Liver (tissue), 9 donors: ENCODE measurements around the gene TMEM129. TPM values are rescaled to one million over a fixed set of nuclear protein-coding genes. Genes with fewer than 3 reads are reported as not detected.

Source experiments
- DNase-seq: peaks from one replicate; pipeline ENCODE4 v3.0.0-alpha.2; 2017; ENCODE audit warnings: low spot score
- H3K27ac ChIP-seq, 2 donors: one replicate each; pipeline ENCODE4 v1.7.0; 2013; ENCODE audit warnings: inconsistent platforms in 2 of 2, low read length in 2 of 2, control low read depth in 1 of 2, low read depth in 1 of 2, mild to moderate bottlenecking in 1 of 2
- H3K27me3 ChIP-seq, 4 donors: one replicate each; pipeline versions ENCODE4 v1.6.1 to v1.7.0; 2013; ENCODE audit warnings: low read length in 3 of 4, inconsistent platforms in 1 of 4, mild to moderate bottlenecking in 1 of 4, moderate library complexity in 1 of 4; ENCODE audit not compliant: control insufficient read depth in 4 of 4, insufficient read depth in 4 of 4
- H3K36me3 ChIP-seq, 4 donors: one replicate each; pipeline versions ENCODE4 v1.6.1 to v1.7.0; 2013; ENCODE audit warnings: low read length in 3 of 4, mild to moderate bottlenecking in 3 of 4, low read depth in 1 of 4, moderate library complexity in 1 of 4; ENCODE audit not compliant: control insufficient read depth in 4 of 4, insufficient read depth in 3 of 4
- H3K4me1 ChIP-seq, 4 donors: one replicate each; pipeline versions ENCODE4 v1.6.1 to v1.7.0; 2013; ENCODE audit warnings: low read length in 3 of 4, mild to moderate bottlenecking in 3 of 4, moderate library complexity in 1 of 4; ENCODE audit not compliant: control insufficient read depth in 4 of 4, insufficient read depth in 4 of 4
- H3K4me3 ChIP-seq, 3 donors: one replicate each; pipeline versions ENCODE4 v1.6.1 to v1.7.0; 2013; ENCODE audit warnings: low read length in 3 of 3, control low read depth in 1 of 3, low read depth in 1 of 3, mild to moderate bottlenecking in 1 of 3
- H3K9ac ChIP-seq, 2 donors: one replicate each; pipeline ENCODE4 v1.7.0; 2013; ENCODE audit warnings: low read length in 2 of 2, mild to moderate bottlenecking in 2 of 2, moderate library complexity in 2 of 2, control low read depth in 1 of 2, low read depth in 1 of 2
- H3K9me3 ChIP-seq, 4 donors: one replicate each; pipeline versions ENCODE4 v1.6.1 to v1.7.0; 2013; ENCODE audit warnings: low read length in 3 of 4; ENCODE audit not compliant: control insufficient read depth in 4 of 4
- FOXA1 ChIP-seq: IDR thresholded peaks from 2 replicates; pipeline ENCODE4 v1.6.1; 2016; ENCODE audit warnings: antibody characterized with exemption
- HNF4A ChIP-seq, 2 donors: conservative IDR thresholded peaks; 2 replicates each; pipeline ENCODE4 v1.6.1; 2016; ENCODE audit warnings: antibody characterized with exemption in 2 of 2, mild to moderate bottlenecking in 2 of 2
- NR2F2 ChIP-seq: IDR thresholded peaks from 2 replicates; pipeline ENCODE4 v1.6.1; 2016; ENCODE audit warnings: antibody characterized with exemption
- SP1 ChIP-seq: IDR thresholded peaks from 2 replicates; pipeline ENCODE4 v1.6.1; 2018; ENCODE audit warnings: antibody characterized with exemption, mild to moderate bottlenecking
- WGBS: extraction: QIAGEN DNeasy Blood & Tissue Kit; methylation state at CpG from one replicate; pipeline ENCODE4 v1.1.7; 2013; 5-methylcytosine and 5-hydroxymethylcytosine counted together
- polyA plus RNA-seq, 2 donors: library from polyadenylated mRNA; stranded (reverse) in 1 of 2; unstranded in 1 of 2; fragments of 200-250 nt in 1 of 2; fragments of >200 nt in 1 of 2; fragmentation: Nextera tagmentation in 1 of 2; extraction: Ambion mirVana in 1 of 2; gene quantifications; one replicate each; pipeline versions ENCODE4 v1.2.1 to v1.2.3, GENCODE V29; 2013 to 2015
- total RNA-seq, 2 donors: library from RNA; depleted of rRNA; stranded (reverse); fragments of >200 nt; gene quantifications; one replicate each; pipeline ENCODE4 v1.2.3, GENCODE V29; 2014
- TF ChIP-seq, protein P1 (sequence below): IDR thresholded peaks from 2 replicates; pipeline ENCODE4 v1.6.1; 2016; ENCODE audit warnings: antibody characterized with exemption
- TF ChIP-seq, protein P2 (sequence below): IDR thresholded peaks from 2 replicates; pipeline ENCODE4 v1.6.1; 2016; ENCODE audit warnings: antibody characterized with exemption, mild to moderate bottlenecking
- TF ChIP-seq, protein P3 (sequence below): IDR thresholded peaks from 2 replicates; pipeline ENCODE4 v1.6.1; 2016; ENCODE audit warnings: antibody characterized with exemption
- TF ChIP-seq, protein P4 (sequence below): fragments of 150-350 bp; IDR thresholded peaks from 2 replicates; pipeline ENCODE4 v1.5.1; 2017; ENCODE audit warnings: improper control_type of control experiment, low read depth, low read length; ENCODE audit not compliant: missing input control
- donor health status: healthy.
- donor health status: healthy.
- donor health status: healthy.
- donor health status: healthy.
- donor health status: healthy.

TMEM129 gene
- total and polyA plus RNA-seq, 4 donors = 12.2 to 37.0 (median 21.8) TPM

DNA sequence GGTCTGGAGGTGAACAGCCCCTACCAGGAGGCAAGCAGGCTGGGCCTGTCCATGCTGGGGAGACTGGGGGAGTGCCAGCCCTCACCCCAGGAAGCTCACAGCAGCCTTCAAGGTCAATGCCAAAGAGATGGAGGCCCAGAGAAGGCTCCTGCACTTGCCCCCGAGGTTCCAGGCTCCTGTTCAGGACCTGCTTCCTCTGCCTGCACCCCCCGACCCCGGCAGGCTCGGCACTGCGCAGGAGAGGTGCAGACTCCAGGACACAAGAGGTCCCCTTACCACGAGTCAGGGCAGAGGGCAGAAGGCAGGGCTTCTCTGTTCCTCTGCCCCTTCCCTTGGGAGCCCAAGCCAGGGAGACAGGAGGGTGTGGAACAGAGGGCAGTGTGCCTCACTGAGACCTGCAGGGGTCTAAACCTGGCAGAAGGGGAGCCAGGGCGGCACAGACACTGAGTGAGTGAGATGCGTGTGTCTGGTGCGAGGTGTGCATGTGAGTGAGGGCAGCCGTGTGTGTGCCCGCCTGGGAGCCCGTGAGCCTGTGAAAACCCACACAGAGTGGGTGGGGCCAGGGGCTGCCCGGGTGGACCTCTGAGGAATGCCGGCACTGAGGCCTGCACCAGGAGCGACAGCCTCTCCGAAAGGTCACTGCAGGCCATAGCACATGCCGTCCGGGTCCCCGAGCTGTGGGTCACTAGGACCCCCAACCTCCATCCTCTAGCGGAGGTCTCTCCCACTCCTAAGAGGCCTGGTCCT, 41.3 kb upstream of the TMEM129 start:
- no peaks in the 10 kb centered on the region for H3K36me3 ChIP-seq
- WGBS = 82% methylated on average over 20 of the region's 20 CpGs
- H3K27ac ChIP-seq = no peak overlapping the region
- H3K4me3 ChIP-seq = no peak overlapping the region
- H3K9ac ChIP-seq = no peak overlapping the region
- DNase-seq = no peak
- TF ChIP-seq NR2F2 (no peak), HNF4A (conservative IDR thresholded peaks at IDR 0.05) (no peak), FOXA1 (no peak)
- TF ChIP-seq, protein P1, sequence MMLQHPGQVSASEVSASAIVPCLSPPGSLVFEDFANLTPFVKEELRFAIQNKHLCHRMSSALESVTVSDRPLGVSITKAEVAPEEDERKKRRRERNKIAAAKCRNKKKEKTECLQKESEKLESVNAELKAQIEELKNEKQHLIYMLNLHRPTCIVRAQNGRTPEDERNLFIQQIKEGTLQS = no peak
- TF ChIP-seq, protein P2, sequence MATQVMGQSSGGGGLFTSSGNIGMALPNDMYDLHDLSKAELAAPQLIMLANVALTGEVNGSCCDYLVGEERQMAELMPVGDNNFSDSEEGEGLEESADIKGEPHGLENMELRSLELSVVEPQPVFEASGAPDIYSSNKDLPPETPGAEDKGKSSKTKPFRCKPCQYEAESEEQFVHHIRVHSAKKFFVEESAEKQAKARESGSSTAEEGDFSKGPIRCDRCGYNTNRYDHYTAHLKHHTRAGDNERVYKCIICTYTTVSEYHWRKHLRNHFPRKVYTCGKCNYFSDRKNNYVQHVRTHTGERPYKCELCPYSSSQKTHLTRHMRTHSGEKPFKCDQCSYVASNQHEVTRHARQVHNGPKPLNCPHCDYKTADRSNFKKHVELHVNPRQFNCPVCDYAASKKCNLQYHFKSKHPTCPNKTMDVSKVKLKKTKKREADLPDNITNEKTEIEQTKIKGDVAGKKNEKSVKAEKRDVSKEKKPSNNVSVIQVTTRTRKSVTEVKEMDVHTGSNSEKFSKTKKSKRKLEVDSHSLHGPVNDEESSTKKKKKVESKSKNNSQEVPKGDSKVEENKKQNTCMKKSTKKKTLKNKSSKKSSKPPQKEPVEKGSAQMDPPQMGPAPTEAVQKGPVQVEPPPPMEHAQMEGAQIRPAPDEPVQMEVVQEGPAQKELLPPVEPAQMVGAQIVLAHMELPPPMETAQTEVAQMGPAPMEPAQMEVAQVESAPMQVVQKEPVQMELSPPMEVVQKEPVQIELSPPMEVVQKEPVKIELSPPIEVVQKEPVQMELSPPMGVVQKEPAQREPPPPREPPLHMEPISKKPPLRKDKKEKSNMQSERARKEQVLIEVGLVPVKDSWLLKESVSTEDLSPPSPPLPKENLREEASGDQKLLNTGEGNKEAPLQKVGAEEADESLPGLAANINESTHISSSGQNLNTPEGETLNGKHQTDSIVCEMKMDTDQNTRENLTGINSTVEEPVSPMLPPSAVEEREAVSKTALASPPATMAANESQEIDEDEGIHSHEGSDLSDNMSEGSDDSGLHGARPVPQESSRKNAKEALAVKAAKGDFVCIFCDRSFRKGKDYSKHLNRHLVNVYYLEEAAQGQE = no peak
- TF ChIP-seq, protein P3, sequence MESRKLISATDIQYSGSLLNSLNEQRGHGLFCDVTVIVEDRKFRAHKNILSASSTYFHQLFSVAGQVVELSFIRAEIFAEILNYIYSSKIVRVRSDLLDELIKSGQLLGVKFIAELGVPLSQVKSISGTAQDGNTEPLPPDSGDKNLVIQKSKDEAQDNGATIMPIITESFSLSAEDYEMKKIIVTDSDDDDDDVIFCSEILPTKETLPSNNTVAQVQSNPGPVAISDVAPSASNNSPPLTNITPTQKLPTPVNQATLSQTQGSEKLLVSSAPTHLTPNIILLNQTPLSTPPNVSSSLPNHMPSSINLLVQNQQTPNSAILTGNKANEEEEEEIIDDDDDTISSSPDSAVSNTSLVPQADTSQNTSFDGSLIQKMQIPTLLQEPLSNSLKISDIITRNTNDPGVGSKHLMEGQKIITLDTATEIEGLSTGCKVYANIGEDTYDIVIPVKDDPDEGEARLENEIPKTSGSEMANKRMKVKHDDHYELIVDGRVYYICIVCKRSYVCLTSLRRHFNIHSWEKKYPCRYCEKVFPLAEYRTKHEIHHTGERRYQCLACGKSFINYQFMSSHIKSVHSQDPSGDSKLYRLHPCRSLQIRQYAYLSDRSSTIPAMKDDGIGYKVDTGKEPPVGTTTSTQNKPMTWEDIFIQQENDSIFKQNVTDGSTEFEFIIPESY = no peak
- no peaks in the 10 kb centered on the region for H3K9me3 ChIP-seq
- peaks cover 0 to 5% (median 2%) of the 10 kb centered on the region in 4 donors for H3K4me1 ChIP-seq
- H3K27me3 ChIP-seq = no peaks in the 10 kb centered on the region

DNA sequence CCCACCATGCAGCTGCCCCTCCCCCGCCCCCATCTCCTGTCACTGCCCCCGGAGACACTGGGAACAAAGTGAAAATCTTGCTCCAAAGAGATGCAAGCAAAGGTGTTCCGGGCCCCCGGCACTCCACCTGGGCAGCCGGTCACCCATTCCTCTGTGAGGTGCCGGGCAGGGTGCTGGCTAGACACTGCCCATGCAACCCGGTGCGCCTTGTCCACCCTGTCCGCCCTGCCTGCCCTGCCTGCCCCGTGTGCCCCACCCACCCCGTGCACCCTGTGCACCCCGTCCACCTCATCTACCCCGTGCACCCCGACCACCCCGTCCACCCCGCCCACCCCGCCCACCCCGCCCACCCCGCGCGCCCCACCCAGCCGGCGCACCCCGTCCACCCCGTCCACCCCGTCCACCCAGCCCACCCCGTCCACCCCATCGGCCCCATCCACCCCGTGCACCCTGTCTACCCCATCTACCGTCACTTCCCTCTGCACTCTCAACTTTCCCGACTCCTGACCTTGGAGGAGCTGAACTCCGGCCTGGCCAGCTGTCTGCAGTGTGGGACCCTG, 40.1 kb upstream of the TMEM129 start:
- Histone ChIP-seq H3K9me3 (no peaks in the 10 kb centered on the region), H3K27me3 (no peaks in the 10 kb centered on the region), H3K4me3 (no peak overlapping the region), H3K27ac (no peak overlapping the region), H3K4me1 (peaks cover 0 to 5% (median 2%) of the 10 kb centered on the region in 4 donors), H3K36me3 (no peaks in the 10 kb centered on the region), H3K9ac (no peak overlapping the region)
- 74% methylated on average over 32 of the region's 32 CpGs for WGBS
- TF ChIP-seq, protein P4, sequence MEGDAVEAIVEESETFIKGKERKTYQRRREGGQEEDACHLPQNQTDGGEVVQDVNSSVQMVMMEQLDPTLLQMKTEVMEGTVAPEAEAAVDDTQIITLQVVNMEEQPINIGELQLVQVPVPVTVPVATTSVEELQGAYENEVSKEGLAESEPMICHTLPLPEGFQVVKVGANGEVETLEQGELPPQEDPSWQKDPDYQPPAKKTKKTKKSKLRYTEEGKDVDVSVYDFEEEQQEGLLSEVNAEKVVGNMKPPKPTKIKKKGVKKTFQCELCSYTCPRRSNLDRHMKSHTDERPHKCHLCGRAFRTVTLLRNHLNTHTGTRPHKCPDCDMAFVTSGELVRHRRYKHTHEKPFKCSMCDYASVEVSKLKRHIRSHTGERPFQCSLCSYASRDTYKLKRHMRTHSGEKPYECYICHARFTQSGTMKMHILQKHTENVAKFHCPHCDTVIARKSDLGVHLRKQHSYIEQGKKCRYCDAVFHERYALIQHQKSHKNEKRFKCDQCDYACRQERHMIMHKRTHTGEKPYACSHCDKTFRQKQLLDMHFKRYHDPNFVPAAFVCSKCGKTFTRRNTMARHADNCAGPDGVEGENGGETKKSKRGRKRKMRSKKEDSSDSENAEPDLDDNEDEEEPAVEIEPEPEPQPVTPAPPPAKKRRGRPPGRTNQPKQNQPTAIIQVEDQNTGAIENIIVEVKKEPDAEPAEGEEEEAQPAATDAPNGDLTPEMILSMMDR = no peak
- no peak for TF ChIP-seq SP1
- DNase-seq = no peak
